HG03439 (cell line): ENCODE measurements around the gene S100A2.

ENCODE experiments used
- ATAC-seq: cut with Tn5 transposase; IDR thresholded peaks from one replicate; pipeline ENCODE4 v1.9.1; 2021; ENCODE audit warnings: mild to moderate bottlenecking, moderate library complexity; ENCODE audit not compliant: unreplicated experiment

Gene S100A2

DNA sequence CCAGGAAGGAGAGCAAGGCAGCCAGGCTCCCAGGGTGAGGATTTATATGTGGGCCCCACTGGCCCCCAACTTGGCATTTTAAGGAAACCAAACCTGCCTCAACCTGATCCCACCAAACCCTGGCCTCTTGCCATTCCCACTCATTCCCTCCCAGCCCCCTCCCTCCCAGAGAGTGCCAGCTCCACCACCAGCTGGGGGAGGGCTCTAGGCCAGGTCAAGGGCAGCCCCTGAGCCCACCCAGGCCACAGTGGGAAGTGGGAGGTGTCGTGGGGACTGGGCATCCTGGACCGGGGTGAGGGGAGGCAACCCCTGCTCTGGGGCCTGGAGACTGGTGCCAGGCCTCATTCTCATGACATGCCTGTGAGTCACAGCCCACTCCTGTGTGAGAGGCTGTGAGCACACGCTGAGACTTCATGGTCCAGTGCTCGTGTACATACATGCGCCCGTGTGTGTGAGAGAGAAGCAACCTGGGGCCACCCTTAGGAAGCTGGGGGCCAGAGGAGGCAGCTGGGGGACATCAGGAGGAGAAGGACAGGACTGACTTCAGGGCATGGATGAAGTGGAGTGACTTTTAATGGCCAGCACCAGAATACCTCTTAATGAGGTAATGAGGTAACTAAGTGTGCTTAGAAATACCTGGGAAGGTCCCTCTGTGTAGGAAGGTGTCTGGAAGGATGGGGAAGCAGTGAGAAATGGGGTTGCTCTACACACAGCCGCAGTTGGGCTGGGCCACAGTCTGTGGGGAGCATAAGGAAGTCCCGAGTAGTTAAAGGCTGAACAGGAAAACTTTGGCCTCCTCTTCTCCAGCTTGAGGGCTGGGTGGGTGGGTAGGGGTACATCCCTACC is at the start of gene S100A2:
Gene S100A2, minus strand, starts transcription at position 316 of the 846 bp plus-strand sequence. CDS start 1,967 bp downstream, outside the sequence.
- ATAC-seq: no peak

DNA sequence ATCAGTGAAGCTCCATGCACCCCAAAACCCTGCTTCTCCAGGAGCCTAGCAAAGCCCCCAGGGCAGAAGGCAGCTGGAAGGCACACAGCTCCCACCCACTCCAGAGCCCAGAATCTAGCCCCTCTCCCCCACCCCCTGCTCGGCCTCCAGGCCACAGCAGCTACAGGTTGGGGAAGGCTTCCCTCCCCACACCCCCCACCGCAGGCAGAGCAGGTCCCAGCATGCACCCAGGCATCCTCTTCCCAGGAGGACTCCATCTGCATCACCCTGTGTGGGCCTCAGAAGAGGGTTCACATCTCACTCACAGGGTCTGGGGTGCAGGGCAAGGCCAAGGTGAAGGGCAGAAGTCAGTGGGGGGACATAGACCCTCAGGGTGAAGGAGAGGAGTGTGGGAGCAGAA is 49.8 kb upstream of the S100A2 start:
- ATAC-seq: no peak

DNA sequence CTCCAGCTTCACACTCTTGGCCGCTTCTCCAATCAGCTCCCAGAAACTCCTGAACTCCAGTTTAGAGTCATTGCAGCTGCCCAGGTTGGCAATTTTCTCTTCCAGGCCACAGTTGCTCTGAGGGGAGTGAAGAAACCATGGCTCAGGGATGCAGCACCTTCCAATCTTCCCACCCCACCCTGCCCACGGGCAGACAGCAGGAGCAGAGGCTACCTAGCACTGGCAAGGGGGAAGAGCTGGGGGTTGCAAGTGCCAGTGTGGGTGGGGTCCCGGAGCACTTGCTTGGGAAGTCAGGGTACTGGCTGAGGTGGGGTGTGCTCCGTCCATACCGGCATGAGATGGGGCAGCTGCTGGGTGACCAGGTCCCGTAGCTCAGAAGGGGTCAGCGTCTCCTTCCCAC is 49.3 kb upstream of the S100A2 start:
- no peak for ATAC-seq

DNA sequence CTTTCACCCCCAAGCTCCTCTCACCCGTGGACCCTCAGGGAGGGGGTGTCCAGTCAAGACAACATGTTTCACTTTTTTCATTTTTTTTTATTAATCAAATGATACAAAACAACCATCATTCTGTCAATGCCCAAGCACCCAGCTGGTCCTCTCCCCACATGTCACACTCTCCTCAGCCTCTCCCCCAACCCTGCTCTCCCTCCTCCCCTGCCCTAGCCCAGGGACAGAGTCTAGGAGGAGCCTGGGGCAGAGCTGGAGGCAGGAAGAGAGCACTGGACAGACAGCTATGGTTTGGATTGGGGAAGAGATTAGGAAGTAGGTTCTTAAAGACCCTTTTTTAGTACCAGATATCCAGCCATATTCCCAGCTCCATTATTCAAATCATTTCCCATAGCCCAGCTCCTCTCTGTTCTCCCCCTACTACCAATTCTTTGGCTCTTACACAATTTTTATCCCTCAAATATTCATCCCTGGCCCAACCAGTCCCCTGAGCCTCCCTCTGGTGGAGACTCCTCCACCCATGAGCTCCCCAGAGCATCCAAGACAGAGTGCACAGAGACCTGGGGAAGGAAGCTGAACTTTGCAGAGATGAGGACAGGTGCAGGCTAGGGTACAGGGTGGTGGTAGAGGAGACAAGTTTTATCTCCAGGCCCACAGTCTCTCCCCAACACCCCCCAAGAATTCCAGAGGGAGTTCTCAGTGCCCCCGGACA is 48.7 kb upstream of the S100A2 start:
- no peak for ATAC-seq

DNA sequence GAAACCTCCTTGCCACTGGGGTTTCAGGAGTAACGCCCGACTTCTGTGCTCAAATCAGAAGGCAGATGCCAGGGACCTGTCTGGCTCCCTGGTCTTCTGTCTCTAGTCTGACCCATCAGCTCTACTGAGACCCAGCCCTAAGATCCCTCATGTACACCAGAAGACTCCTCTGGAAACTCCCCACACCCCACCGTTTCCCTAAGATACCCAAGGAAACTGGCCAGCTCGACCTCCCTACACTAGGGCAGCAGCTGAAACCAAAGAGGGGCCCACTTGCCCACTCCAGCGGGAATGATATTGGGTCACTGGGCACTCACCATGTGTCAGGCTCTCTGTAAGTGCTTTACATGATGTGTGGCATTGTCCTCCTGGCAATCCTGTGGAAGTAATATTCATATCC is 47.8 kb upstream of the S100A2 start:
- ATAC-seq: no peak

DNA sequence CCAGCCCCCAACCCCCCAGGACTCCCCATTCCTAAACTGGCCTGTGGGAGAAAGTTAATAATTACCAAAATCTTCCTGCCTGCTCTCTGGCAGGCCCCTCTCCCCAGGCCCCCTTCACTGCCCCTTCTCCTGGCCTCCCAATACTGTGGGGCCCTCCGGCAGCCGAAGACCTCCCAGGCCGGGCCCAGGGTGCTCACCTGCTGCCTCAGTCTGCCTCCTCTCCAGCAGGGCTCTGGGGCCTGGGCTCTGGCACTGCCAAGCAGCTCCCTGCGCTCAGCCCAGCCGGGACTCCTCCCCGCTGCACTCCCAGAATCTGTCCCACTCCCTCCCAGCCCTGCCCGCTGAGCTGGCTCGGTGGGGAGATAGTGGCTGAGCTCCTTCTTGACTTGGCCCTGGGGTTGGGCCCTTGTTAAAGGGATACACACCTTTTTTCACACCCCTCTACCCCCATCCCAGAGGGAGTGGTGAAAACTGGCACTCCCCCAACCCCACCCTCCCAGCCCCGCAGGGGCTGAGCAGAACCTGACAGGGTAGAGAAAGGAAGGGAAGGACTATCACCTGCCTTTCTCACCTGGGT is 47.2 kb upstream of the S100A2 start, which contains the start of gene S100A16:
Gene S100A16, minus strand, starts transcription at position 383 of the 577 bp plus-strand sequence. CDS start 4,986 bp downstream, outside the sequence.
- no peak for ATAC-seq

DNA sequence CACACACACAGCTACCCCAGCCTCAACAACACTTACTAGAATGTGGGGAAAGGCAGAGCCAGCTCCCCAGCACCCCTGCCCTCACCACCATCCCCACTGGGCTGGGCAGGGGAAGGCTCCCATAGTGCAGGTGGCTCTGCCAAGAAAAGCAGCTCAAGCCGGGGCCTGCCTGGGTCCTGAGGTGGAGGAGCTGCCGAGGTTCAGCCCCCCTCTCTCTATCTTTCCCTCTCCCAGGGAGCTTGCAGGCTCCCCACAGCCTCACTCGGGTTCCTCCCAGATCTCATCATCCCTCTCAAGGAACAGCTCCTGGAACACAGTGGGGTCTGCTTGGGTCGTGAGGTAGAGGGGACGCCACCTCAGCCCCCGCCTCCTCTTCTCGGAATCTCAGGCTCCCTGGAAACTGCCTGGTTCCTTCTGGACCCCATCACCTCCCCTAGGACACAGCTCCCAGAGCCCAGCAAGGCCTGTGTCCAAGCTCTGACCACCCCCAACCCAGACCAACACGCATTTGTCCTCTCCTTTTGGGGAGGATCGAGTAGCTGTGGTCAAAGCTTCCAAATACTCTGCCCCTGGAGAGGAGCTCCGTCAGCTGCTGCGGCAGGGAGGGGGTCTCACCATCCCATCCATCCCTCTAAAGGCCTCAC is 46.6 kb upstream of the S100A2 start:
- ATAC-seq: no peak

DNA sequence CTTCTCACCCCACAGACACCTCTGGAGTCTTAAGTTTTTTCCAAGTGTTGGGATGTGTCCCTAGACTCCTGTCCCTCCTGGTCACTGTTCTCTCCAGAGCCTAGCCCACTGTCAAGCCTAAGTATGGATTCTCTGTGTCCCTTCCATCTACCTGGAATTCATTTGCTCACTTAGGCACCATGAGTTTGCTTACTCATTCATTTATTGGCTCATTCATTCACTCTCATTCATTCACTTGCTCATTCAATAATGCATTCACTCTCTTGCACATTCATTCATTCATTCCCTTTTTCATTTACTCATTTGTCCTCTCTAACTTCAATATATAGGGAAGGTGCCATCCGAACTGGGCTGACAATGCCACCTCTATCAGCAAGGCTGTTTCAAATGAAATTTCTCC is 45.7 kb upstream of the S100A2 start:
- ATAC-seq: no peak

DNA sequence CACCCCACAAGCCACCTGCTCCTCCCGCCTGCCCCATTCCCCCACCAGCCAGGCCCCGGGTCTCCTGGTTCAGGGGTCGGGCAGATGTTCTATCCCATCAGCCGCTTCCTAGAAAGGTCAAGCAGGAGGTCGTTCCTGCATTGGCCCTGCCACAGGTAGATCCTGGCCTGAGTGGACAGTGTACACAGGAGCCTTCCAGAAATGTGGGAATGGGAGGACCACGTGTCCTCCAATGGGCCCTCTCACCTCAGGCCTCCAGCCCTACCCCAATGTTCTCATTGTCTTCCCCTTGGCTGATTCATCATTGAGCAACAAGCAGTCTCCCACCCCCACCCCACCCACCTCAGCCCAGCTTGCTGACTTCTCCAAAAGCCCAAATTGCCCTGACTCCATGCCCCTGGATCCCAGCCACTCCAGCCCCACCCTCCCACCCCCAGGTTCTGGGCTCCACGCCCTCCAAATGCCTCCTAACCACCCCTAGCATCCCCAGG is 45.2 kb upstream of the S100A2 start:
- ATAC-seq: no peak

DNA sequence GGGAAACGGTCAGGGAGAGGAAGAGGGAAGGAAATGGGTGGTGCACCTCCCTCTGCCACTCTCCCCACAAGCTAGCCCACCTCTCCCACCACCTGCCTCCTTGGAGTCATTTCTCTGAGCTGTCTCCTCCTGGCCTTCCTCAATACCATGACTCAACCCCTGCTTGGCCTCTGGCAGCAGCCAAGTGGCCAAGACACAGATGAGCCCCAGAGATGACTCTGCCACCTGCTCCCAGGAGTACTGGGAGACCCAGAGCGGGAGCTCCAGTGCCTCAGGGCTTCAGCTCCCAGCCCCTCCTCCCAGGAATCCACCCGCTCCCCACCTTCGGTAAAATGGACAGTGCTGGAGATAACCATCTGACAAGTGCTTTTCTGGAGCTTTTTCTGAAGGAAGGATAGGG is 44.7 kb upstream of the S100A2 start:
- no peak for ATAC-seq

DNA sequence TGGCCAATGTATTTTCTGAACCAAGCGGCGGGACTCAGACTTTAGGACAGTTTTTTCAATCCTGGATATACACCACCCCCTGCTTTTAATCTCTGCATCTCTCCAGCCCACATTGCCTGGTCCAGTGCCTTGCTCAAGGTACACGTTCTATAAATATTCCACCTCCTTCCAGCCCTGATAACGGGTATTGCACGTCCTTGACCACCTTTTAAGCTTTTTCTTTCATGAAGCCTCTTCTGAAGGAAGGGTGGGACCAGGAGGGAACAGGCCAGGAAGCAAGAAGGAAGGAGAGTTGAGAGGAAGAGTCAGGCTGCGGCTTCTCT is 43.9 kb upstream of the S100A2 start:
- no peak for ATAC-seq

DNA sequence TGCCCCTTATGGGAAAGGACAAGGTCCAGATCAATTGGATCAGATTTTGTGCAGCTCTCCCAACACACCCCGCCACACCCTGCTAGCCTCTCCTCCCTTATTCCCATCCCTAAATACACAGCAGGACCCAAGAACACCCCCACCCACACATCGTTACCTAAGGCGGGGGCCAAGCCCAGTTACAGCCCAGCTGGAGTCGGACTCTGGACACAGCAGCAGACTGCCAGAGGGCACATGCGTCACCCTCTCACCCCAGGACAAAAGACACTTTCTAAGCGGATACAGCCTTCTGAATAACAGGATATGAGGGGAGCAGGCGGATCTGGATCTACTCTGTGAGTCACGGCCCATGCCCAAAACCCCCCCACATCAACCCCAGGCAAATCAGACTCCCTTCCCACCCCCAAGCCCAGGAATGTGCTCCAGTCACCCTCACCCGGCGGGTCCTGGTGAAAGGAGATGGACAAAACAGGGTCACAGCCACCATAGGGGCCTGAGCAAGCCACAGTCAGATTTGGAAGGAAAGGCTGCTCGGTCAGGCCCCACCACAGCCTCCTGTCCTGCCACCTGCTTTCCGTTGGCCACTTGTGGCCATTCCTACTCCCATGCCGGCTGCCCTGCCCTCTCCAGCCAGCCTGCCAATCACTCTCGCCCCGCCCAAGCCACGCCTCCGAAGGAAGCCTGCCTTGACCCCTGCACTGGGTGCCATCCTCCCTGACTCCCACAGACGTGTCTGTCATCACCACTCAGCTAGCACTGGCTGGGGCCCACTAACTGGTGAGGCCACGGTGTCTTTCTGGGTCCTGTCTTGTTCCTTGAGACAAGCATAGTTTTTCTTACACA is 43.3 kb upstream of the S100A2 start:
- ATAC-seq: no peak

DNA sequence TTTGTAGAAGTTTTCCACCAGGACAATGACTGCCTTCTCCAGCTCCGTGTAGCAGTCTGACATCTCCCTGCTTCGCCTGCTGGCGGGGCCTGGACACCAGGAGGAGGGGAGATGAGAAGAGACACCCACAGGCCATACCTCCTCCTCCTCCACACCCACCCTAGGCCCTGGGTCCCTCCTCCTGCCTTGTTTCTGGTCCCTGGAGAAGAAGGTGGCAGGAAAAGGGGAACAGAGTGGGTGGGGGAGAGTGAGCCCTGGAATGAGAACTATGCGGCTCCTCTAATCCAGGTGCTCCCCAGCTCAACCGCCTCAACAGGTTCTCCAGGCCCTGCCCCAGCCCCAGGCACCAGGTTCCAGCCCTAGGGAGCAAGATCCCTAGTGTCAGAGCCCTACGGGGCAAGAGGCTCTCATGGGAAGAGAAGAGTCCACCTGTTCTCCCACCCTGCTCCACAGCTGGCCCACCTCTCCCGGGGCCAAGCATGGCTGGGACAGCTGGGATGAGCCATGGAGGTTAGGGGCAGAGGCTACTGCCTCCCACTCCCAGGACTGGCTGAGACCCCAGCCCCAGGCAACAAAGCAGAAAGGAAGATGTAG is 42.5 kb upstream of the S100A2 start:
- ATAC-seq: no peak

DNA sequence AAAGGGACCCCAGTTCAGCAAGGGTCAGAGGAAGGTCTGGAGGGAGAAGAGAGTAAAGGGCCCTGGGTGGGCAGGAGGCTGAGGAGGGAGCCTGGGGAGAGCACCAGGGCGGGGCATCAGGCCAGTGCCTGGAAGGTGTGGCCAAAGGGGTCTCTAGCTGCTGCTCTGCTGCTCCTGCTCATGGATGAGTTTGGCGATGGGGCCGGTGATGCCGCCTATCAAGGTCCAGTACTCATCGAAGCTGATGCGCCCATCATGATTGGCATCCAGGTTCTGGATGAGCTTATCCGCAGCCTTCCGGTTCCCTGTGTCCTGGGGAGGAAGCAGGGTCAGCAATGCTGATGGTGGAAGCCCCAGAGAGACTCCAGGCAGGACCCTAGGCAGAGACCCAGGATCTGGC is 41.7 kb upstream of the S100A2 start:
- ATAC-seq: no peak

DNA sequence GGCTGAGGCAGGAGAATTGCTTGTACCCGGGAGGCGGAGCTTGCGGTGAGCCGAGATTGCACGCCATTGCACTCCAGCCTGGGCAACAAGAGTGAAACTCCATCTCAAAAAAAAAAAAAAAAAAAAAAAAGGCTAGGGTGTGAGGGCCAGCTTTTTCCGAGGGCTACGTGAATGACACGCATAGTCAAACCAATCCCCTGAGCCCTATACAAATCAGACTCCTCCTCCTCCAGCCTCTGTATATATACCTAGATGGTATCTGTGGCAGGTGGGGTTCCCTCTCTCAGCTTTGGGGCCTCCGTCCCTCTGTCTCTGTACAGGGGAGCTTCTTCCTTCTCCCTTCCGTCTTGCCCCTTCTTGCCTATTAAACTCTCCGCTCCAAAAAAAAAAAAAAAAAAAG is 40.5 kb upstream of the S100A2 start:
- no peak for ATAC-seq

DNA sequence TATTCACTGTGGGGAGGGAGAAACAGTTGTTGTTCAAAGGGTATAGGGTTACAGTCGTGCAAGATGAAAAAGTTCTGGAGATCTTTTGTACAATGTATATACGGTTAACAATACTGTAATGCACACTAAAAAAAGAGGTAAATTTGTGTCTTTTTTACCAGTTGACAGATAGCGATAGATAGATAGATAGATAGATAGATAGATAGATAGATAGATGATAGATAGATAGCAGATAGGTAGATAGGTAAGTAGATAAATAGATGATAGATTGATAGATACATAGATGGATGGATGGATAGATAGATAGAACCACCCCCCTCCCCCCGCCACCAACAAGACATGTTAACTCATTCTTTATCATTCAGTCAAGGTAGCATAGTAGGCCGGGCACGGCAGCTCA is 37.1 kb upstream of the S100A2 start:
- ATAC-seq: no peak

DNA sequence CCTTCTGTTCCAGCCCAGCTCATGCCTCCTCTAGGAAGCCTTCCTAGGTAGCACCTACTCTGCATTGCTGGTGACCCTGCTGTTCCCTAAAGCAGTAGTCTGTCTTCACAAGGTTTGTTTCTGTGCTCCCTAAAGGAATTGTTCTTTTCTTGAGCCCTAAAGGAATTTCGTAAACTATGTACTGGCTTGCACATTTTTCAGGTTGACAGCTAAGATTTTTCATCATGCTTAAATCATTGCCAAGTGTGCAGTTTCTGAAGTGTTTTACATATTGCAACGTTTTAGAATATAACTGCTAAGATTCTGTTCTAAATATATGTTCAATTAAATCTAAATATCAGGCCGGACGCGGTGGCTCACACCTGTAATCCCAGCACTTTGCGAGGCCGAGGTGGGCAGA is 34.2 kb upstream of the S100A2 start:
- ATAC-seq: no peak

DNA sequence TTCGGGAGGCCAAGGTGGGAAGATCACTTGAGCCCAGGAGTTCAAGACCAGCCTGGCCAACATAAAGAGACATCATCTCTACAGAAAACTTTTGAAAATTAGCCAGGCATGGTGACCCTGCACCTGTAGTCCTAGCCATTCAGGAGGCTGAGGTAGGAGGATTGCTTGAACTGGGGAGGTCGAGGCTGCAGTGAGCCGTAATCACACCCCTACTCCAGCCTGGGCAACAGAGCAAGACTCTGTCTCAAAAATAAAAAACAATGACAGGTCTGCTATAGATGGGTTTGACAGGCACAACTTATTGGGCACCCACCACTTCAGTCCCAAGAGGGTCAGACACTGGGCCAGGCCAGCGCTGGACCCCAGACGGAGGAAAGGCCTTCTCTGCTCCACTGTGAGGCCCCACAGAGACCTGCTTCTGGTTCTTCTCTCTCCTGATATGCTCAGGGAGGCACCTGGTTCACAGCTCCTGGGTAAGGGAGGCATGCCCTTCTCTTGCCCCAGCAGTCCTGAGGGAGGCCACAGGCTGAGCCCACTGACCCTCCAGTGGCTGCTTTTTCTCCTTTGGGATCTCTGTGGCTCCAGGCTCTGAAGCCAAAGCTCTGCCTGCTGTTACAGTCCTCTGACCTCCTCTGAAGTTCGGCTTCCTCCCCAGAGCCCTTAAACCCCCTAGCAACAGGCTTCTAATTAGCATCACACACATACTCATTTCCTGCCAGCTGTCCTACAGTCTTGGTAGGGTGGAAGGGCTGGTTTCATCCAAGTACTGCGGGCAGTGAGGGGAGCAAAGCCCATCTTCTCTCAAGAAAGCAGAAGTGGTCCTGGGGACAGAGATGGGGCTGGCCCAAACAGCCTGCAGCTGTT is 32.9 kb upstream of the S100A2 start:
- peak; percentile 86 for ATAC-seq

DNA sequence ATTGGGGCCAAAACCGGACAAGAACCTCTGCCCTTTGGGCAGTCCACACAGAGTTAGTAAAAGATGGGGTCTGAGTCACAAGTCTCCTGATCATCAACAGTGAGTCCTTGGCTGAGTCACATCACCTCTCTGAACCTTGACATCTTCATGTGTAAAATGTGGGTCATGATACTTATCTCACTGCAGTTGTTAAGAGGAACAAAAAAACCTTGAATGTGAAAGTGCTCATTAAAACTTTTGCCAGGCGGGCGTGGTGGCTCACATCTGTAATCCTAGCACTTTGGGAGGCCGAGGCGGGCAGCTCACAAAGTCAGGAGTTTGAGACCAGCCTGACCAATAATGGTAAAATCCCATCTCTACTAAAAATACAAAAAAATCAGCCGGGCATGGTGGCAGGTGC is 31.6 kb upstream of the S100A2 start:
- ATAC-seq: no peak
